K562 (cell line): ENCODE results near the gene TRERF1. TPM values are rescaled to one million over a fixed set of nuclear protein-coding genes. Genes with fewer than 3 reads are reported as not detected.
A peak's percentile ranks its signal among the peaks of the same experiment; 100 is the strongest.

Experiments
- ARID1B ChIP-seq: fragments of 450-650 bp; IDR thresholded peaks from 2 replicates; pipeline ENCODE4 v1.6.1; 2016; ENCODE audit warnings: antibody characterized with exemption, mild to moderate bottlenecking, inconsistent platforms
- CREB1 ChIP-seq, 2 experiments: sonication (generic) in 1 of 2; formaldehyde crosslinking in 1 of 2; IDR thresholded peaks; 2 replicates each; pipeline versions ENCODE4 v1.6.1 to v1.8.0; 2012 to 2022; ENCODE audit warnings: inconsistent platforms in 1 of 2, mild to moderate bottlenecking in 1 of 2, missing genetic modification reagents in 1 of 2, moderate library complexity in 1 of 2
- CREM ChIP-seq: IDR thresholded peaks from 2 replicates; pipeline ENCODE4 v1.6.1; 2014; ENCODE audit warnings: antibody characterized with exemption, low read depth
- EP400 ChIP-seq: fragments of 450-650 bp; IDR thresholded peaks from 2 replicates; pipeline ENCODE4 v1.6.1; 2017; ENCODE audit warnings: antibody characterized with exemption, mild to moderate bottlenecking, moderate library complexity
- EZH2 ChIP-seq: IDR thresholded peaks from 2 replicates; pipeline ENCODE4 v1.6.1; 2012; ENCODE audit warnings: low read depth, mild to moderate bottlenecking, inconsistent platforms, low read length, borderline replicate concordance
- HNRNPUL1 ChIP-seq: fragments of 200-400 bp; formaldehyde crosslinking; IDR thresholded peaks from 2 replicates; pipeline ENCODE4 v1.6.1; 2017; ENCODE audit warnings: low read length
- JUN ChIP-seq, 2 experiments: sonication (generic) in 1 of 2; formaldehyde crosslinking in 1 of 2; IDR thresholded peaks; 2 replicates each; pipeline versions ENCODE4 v1.6.1 to v1.8.0; 2012 to 2022; ENCODE audit warnings: borderline replicate concordance in 2 of 2, mild to moderate bottlenecking in 2 of 2, improper control_type of control experiment in 1 of 2, low read depth in 1 of 2, low read length in 1 of 2, missing genetic modification reagents in 1 of 2
- KAT8 ChIP-seq: fragments of 450-650 bp; IDR thresholded peaks from 2 replicates; pipeline ENCODE4 v1.6.1; 2016; ENCODE audit warnings: low read depth, mild to moderate bottlenecking
- NR2C2 ChIP-seq, 2 experiments: fragments of 200-800 bp in 1 of 2; sonication (Bioruptor generic) in 1 of 2; sonication (generic) in 1 of 2; formaldehyde crosslinking in 1 of 2; IDR thresholded peaks; 2 replicates each; pipeline versions ENCODE4 v1.6.1 to v1.8.0; 2016 to 2022; ENCODE audit warnings: mild to moderate bottlenecking in 1 of 2, missing compliant biosample characterization in 1 of 2, missing genetic modification characterization in 1 of 2, missing genetic modification reagents in 1 of 2
- POLR2H ChIP-seq: IDR thresholded peaks from 2 replicates; pipeline ENCODE4 v1.6.1; 2016; ENCODE audit warnings: missing genetic modification characterization, low read depth, mild to moderate bottlenecking, control low read depth, missing compliant biosample characterization, moderate library complexity
- SMARCA4 ChIP-seq: fragments of 450-650 bp; IDR thresholded peaks from 2 replicates; pipeline ENCODE4 v1.6.1; 2016
- SMARCE1 ChIP-seq: fragments of 450-650 bp; IDR thresholded peaks from 2 replicates; pipeline ENCODE4 v1.7.1; 2016; ENCODE audit warnings: mild to moderate bottlenecking
- TAF7 ChIP-seq: fragments of 450-650 bp; IDR thresholded peaks from 2 replicates; pipeline ENCODE4 v1.6.1; 2016; ENCODE audit warnings: missing genetic modification characterization, missing compliant biosample characterization
- TFAM ChIP-seq: fragments of 250-450 bp; sonication (Bioruptor Pico); conservative IDR thresholded peaks from 2 replicates; pipeline ENCODE4 v1.5.0; 2021; ENCODE audit warnings: mild to moderate bottlenecking, moderate library complexity
- ZNF398 ChIP-seq: fragments of 250-450 bp; sonication (Bioruptor Pico); IDR thresholded peaks from 2 replicates; pipeline ENCODE4 v1.8.0; 2021; ENCODE audit warnings: moderate library complexity, mild to moderate bottlenecking, inconsistent platforms
- polyA plus RNA-seq, 8 experiments: library from polyadenylated mRNA; depleted of rRNA in 4 of 8; stranded (reverse) in 5 of 8; unstranded in 3 of 8; fragments of >200 nt; fragmentation: Nextera tagmentation in 2 of 8; fragmentation: Illumina TruSeq in 1 of 8; extraction: Ambion mirVana in 2 of 8; extraction: Trizol in 1 of 8; gene quantifications; 2 replicates each; pipeline versions ENCODE4 v1.2.1 to v1.2.3, GENCODE V29; 2011 to 2014; ENCODE audit warnings: inconsistent platforms in 1 of 8, missing spikeins in 1 of 8
- total RNA-seq, 7 experiments: library from RNA; depleted of rRNA in 6 of 7; stranded (reverse); fragments of >200 nt in 6 of 7; fragmentation: Illumina TruSeq in 2 of 7; extraction: Trizol in 2 of 7; gene quantifications; 2 replicates each; pipeline versions ENCODE4 v1.2.1 to v1.2.3, GENCODE V29; 2011 to 2021; ENCODE audit warnings: low replicate concordance in 1 of 7
- TF ChIP-seq, protein P1 (sequence below), 2 experiments: fragments of 450-650 bp; IDR thresholded peaks; 2 replicates each; pipeline ENCODE4 v1.6.1; 2016; ENCODE audit warnings: mild to moderate bottlenecking in 2 of 2, borderline replicate concordance in 1 of 2, low read depth in 1 of 2, moderate library complexity in 1 of 2

The TRERF1 gene
- total and polyA plus RNA-seq, 9 of the 15 experiments (the other 6 are each of a cell fraction or from before 2014, with no cell fraction given), result 0.04 to 0.20 (median 0.07) TPM; not detected in 3

DNA sequence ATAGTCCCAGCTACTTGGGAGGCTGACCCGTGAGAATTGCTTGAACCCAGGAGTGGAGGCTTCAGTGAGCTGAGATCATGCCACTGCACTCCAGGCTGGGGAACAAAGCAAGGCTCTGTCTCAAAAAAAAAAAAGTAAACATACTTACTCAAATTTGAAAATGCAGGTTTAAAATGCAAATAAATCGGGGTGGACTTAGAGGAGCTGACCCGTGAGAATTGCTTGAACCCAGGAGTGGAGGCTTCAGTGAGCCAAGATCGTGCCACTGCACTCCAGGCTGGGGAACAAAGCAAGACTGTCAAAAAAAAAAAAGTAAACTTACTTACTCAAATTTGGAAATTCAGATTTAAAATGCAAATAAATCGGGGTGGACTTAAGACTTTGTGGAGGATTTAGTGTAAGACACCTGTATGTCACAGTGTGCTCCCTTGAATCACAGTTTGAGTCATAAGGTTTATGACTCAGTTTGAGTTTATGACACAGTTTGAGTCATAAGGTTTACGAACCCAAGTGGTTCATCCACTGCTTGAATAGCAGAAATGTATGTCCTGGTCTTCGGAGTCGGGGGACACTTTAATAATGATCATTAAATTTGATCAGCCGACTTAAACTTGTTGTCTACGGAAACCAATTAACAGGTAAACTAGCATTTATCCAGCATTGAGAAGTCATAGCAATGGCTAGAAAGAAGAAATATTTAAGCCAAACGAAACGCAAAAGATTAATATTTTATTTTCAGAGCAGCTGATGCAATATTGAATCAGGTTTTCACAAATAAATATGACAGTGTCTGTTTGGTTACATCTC is 227.3 kb downstream of the TRERF1 start (continued):
- TF ChIP-seq, protein P1, sequence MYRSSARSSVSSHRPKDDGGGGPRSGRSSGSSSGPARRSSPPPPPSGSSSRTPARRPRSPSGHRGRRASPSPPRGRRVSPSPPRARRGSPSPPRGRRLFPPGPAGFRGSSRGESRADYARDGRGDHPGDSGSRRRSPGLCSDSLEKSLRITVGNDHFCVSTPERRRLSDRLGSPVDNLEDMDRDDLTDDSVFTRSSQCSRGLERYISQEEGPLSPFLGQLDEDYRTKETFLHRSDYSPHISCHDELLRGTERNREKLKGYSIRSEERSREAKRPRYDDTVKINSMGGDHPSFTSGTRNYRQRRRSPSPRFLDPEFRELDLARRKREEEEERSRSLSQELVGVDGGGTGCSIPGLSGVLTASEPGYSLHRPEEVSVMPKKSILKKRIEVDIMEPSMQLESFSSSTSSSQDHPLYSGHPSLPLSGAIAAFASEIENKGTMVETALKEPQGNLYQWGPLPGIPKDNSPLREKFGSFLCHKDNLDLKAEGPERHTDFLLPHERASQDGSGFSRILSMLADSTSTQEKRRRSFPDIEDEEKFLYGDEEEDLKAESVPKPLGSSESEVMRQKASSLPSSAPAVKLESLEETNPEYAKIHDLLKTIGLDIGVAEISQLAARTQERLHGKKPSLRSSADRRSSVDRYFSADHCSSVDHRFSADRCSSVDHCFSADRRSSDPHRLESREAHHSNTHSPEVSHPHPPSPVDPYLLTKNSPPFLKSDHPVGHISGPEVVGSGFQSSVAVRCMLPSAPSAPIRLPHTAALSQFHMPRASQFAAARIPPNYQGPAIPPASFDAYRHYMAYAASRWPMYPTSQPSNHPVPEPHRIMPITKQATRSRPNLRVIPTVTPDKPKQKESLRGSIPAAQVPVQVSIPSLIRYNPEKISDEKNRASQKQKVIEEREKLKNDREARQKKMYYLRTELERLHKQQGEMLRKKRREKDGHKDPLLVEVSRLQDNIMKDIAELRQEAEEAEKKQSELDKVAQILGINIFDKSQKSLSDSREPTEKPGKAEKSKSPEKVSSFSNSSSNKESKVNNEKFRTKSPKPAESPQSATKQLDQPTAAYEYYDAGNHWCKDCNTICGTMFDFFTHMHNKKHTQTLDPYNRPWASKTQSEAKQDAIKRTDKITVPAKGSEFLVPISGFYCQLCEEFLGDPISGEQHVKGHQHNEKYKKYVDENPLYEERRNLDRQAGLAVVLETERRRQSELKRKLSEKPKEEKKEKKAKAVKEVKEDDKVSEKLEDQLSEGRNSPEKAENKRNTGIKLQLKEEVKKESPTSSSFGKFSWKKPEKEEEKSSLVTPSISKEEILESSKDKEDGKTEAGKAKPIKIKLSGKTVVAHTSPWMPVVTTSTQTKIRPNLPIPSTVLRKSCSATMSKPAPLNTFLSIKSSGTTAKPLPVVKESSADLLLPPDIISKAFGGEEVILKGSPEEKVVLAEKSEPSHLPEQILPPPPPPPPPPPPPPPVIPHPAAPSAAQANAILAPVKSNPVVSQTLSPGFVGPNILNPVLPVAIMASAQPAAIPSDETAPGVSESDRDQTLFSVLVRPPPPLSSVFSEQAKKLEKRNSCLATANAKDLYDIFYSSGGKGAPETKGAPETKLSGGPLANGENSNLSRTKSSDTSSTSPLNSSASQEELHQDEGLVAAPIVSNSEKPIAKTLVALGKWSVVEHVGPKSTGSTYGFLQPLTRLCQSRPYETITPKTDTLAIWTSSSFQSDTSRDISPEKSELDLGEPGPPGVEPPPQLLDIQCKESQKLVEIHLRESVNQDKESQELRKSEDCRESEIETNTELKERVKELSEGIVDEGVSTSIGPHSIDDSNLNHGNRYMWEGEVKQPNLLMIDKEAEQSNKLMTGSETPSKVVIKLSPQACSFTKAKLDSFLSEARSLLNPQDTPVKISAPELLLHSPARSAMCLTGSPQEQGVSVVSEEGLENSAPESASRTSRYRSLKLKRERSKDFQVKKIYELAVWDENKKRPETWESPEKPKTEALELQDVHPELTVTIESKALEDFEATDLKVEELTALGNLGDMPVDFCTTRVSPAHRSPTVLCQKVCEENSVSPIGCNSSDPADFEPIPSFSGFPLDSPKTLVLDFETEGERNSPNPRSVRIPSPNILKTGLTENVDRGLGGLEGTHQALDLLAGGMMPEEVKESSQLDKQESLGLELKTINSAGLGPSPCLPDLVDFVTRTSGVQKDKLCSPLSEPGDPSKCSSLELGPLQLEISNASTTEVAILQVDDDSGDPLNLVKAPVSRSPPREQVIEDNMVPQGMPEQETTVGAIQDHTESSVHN (IDR thresholded peaks at IDR 0.05; ENCODE audit: borderline replicate concordance in 1 of 2, low read depth in 1 of 2), result peak in 1 of 2 experiments; percentile 52; a peak in 1 of 4 replicates
- no peak for TF ChIP-seq HNRNPUL1
- TF ChIP-seq ZNF398, result no peak
- no peak for TF ChIP-seq TAF7
- TF ChIP-seq CREM, result peak; percentile 71
- TF ChIP-seq KAT8, result no peak
- TF ChIP-seq POLR2H (tag), result peak; percentile 54
- TF ChIP-seq EZH2, result no peak
- TF ChIP-seq NR2C2 (CRISPR knock-in tag; IDR thresholded peaks at IDR 0.05), result no peak
- peak; percentile 22 for TF ChIP-seq NR2C2 (tag; IDR thresholded peaks at IDR 0.05)
- peak; percentile 63 for TF ChIP-seq SMARCE1
- TF ChIP-seq TFAM (CRISPR knock-in tag), result no peak
- TF ChIP-seq CREB1 (IDR thresholded peaks at IDR 0.05), result peak; percentile 58
- TF ChIP-seq CREB1 (CRISPR knock-in tag; IDR thresholded peaks at IDR 0.05), result peak; percentile 48; the same call in 1 of the 2 replicates
- TF ChIP-seq JUN (IDR thresholded peaks at IDR 0.05; ENCODE audit: borderline replicate concordance, low read depth, low read length), result peak; percentile 97
- no peak for TF ChIP-seq JUN (CRISPR knock-in tag; IDR thresholded peaks at IDR 0.05; ENCODE audit: borderline replicate concordance)
- peak; percentile 67; the same call in 1 of the 2 replicates for TF ChIP-seq ARID1B
- TF ChIP-seq SMARCA4, result peak; percentile 79
- peak; percentile 55 for TF ChIP-seq EP400
- TF ChIP-seq, all 486 proteins: peak for 33
